GM10266 (cell line): ENCODE measurements around the gene ARG2.

Experiments
- DNase-seq: peaks from one replicate; pipeline ENCODE4 v3.0.0; 2012; ENCODE audit errors: extremely low spot score
- TF ChIP-seq, protein P1 (sequence below): IDR thresholded peaks from 2 replicates; pipeline ENCODE4 v1.5.1; 2012; ENCODE audit warnings: mild to moderate bottlenecking, low read depth; ENCODE audit not compliant: control insufficient read depth, insufficient read depth; ENCODE audit errors: missing control alignments

ARG2 gene

DNA sequence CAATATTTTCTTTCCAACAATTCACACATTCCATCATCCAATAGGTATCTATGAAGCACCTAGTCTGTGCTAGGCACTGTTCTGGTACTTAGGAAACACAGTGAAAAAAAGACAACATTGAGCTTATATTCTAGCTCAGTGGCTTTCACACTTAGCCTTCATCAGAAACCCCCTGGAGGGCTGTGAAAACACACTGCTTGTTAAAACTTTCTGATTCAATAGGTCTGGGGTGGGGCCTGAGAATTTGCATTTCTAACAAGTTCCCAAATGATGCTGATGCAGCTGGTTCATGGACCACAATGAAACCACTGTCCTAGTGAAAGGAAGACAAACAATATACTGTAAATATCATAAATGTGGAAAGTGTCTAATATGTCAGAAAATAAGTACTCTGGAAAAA is 48.8 kb downstream of the ARG2 start:
- peak; percentile 10 for DNase-seq
- TF ChIP-seq, protein P1, sequence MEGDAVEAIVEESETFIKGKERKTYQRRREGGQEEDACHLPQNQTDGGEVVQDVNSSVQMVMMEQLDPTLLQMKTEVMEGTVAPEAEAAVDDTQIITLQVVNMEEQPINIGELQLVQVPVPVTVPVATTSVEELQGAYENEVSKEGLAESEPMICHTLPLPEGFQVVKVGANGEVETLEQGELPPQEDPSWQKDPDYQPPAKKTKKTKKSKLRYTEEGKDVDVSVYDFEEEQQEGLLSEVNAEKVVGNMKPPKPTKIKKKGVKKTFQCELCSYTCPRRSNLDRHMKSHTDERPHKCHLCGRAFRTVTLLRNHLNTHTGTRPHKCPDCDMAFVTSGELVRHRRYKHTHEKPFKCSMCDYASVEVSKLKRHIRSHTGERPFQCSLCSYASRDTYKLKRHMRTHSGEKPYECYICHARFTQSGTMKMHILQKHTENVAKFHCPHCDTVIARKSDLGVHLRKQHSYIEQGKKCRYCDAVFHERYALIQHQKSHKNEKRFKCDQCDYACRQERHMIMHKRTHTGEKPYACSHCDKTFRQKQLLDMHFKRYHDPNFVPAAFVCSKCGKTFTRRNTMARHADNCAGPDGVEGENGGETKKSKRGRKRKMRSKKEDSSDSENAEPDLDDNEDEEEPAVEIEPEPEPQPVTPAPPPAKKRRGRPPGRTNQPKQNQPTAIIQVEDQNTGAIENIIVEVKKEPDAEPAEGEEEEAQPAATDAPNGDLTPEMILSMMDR: no peak

DNA sequence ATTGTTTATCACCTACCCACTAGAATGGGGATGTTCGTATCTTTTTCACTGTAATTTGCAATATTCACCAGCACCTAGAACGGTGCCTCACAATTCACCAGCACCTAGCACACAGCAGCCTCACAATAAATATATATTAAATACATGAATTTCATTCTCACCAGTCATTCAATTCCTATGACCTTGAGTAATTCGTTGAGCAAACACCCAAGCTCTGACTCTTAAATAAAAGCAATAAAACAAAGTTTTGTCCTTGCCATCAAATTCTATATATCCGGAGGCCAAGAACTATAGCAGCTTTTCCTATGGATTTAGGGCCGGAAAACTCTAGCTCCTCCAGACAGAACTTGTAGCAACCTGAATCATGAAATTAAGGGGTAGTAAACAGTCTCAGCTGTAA is 53.7 kb downstream of the ARG2 start:
- DNase-seq: no peak
- TF ChIP-seq, protein P1: no peak

DNA sequence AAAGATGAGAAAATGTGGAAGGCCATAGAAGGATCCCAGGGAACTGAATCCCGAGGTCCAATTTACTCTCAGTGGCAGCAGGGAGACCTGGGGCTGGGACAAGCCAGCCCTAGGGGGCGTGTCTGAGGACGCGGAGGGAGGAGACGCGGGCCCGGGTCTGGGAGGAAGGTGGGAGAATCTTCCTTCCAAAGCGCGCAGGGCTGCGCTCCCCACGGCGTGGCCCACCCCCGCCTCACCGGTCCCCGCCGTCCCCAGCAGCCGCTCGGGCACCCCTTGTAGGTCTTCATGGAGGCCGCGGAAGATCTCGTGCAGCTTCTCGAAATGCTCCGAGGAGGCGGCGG is 54.4 kb downstream of the ARG2 start:
- TF ChIP-seq, protein P1: peak; percentile 35
- peak; percentile 62 for DNase-seq

DNA sequence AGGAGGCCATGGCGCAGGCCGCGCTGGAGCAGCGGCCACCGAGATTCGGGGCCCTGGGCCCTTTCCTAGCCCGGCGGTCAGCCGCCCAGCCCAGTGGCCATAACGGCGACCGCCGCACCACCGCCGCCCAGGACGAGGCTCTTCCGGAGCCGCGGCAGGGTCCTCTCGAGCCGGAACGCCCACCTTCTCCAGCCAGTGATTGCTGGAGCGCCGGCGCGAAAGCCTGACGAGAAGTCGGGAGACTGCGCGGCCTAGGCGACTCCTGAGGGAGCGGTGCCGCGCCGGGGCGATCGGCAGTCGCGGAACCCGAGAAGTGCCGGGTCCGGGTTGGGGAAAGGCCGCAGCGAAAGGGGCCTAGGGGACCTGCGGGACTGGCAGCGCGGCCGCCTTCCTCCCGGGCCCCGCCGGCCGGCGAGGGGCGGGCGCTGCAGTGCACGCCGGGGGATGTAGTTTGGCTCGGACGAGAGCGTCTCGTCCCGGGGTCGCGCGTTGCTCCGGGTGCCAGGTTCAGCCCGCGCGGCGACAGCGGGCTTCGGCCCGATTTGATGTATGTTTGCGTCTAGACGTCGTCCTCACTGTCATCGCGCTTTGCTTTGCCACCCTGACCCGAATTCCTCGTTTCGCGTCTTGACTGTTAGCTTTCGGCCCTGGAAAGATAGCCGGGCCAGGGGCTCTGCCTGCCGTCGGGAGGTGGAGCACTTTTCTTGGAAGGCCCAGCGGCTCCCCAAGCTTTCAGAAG is 54.9 kb downstream of the ARG2 start, which contains the start of gene VTI1B:
VTI1B (minus strand) TSS at position 153 of the 739 bp plus-strand sequence; CDS start at position 10, 143 bp downstream.
- TF ChIP-seq, protein P1: no peak
- DNase-seq: peak; percentile 87

DNA sequence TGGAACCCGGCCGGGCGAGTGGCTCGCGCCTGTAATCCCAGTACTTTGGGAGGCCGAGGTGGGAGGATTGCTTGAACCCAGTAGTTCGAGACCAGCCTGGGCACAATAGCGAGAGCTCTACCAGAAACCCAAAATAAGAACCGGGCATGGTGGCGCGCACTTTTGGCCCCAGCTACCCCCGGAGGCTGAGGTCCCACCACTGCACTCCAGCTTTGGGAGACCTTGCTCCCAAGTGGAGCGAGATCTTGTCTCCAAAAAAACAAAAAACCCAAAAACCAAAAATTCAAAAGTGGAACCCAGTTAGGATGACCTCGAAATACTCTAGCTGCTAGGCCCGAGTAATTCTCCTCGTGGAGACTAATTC is 55.5 kb downstream of the ARG2 start:
- TF ChIP-seq, protein P1: no peak
- no peak for DNase-seq

DNA sequence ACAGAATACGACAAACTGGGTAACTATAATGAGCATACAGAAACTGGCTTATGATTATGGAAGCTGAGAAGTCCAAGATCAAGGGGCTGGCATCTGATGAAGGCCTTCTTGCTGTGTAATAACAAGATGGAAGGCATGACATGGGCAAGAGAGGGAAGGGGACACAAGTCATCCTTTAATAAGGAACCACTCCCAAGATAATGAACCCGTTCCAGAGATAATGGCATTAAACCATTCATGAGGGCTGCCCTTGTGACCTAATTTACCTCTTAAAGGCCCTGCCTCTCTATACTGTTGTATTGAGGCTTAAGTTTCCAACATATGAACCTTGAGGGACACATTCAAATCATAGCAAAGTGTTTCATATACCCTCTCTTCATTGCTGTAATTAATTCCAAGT is 59.3 kb downstream of the ARG2 start:
- DNase-seq: no peak
- TF ChIP-seq, protein P1: no peak

DNA sequence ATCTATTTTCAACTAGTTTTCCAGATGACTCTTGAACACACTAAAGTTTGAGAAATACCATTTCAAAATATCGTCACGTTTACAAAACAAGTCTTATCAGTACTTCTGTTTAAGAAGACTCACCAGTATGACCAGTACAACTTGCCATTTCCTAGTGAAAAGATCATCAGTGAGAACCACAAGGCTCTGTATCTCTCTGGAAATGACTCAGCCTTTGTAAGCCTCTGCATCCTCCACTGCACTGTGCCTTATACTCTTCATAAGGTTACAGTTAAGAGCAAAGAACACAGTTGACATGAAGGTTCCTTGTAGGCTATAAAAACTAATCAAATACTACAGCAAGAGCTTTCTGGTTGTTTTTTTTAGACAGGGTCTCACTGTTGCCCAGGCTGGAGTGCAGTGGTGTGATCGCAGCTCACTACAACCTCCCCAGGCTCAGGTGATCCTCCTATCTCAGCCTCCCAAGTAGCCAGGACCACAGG is 60.4 kb downstream of the ARG2 start:
- TF ChIP-seq, protein P1: no peak
- peak; percentile 80 for DNase-seq
